HS-27A (cell line): ENCODE measurements around the gene FAM78A.

Source experiments
- DNase-seq: peaks from one replicate; pipeline ENCODE4 v3.0.0-alpha.2; 2012; ENCODE audit warnings: low read depth, missing footprints

Gene FAM78A

GRCh38 chr9:131302244-131303075 lies 26.1 kb upstream of the FAM78A start:
- DNase-seq, result no peak

GRCh38 chr9:131300444-131300843 lies 24.1 kb upstream of the FAM78A start:
- no peak for DNase-seq

DNA sequence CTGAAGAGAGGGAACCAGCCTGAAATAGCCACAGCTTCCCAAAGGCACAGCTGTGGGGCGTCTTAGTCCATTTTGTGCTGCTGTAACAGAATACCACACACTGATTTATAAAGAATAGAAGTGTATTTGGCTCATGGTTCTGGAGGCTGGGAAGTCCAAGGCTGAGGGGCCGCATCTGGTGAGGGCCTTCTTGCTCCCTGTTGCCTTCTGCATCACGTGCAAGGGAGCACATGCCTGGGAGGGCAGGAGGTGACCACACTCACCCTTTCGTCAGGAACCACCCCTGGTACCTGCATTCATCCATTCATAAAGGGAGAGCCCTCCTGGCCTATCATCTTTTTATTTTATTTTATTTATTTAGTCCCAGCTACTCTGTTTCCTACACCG lies 23.6 kb upstream of the FAM78A start:
- no peak for DNase-seq

DNA sequence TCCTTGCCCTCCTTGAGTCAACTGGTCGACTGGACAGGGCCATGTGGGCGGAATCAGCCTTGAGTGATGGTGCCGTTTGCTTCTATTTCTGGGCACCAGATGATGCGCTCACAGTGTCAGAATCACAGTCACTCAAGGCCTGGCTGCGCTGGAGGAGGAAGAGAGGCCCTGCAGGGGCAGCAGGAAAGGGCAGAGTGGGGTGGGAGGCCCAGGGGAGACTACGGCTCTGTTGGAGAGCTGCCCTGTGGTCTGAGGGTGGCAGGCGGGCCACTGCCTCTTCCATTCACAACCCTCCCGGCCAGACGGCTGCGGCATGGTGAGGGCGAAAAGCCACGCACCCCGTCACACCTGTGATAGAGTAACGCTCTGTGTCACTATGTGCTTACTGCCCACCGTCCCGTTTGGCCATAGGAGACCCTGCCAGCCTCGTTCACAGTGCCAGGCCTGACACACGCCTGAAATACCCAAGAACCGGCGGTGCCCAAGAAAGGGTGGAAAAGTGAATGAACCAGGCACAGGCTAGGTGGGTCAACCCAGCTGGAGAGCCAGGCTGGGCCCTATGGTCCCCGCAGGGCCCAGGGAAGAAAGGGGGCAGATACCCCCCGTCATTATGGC lies 23.1 kb upstream of the FAM78A start:
- DNase-seq, result no peak

- no peak for DNase-seq
Observed at GRCh38 chr9:131298816-131299215, 22.5 kb upstream of the FAM78A start.

DNA sequence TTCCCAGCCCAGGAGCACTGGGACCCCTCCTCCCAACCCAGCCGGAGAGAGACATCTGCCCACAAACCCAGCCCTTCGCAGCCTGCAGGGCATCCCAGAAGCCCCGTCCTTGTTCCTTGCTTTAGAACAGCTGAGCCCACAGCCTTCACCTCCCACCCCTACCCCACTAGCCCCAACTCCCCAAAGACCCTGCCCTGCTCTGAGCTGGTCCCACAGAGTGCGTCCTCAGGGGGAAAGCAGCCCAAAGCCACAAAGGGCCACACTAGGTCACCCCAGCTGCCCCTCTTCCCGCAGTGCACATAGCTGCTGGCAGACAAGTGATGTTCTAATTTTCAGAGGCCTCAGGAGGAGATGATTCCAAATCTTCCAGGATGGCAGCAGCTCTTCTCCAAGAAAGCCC lies 22.0 kb upstream of the FAM78A start:
- no peak for DNase-seq

DNA sequence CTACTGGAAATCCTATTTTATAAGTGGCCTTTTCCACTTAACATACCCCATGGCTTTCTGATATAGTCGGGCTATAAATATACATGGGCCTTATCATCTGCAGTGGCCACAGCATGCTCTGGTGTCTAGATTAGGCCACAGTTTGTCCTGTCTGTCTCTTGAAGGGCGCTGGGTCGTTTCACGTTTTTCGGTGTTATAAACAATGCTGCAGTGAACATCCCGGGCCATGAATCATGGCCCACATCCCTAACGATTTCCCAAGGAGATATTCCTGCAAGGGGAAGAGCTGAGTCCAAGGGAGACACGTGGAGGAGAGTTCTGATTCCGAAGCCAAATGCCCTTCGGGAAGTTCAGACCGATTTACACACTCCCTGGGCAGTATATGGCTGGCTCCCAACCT lies 21.6 kb upstream of the FAM78A start:
- DNase-seq, result no peak

DNA sequence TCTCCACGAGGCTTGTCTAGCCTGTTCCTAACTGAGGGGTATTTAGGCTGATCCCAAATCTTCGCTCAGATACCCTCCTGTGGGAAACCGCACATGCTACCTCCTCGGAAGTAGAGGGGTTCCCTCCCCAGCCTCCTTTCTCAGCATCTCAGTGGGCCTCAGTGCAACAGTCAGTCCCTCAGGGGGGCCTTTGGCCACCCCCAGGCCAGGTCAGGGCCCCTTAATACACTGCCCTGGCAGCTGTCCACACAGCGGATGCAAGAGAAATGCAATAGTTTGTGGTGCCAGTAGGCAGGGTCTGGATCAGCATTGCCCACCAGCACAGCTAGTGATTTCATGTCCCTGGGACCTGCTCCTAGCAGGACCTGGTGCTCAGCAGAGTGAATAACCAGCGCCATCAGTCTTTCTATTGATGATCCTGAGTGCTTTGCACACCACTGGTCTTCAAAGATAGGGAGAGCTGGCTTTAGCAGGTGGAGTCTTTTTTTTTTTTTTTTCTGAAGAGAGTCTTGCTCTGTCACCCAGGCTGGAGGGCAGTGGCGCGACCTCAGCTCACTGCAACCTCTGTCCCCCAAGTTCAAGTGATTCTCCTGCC lies 20.7 kb upstream of the FAM78A start:
- no peak for DNase-seq

GRCh38 chr9:131296460-131296859 lies 20.1 kb upstream of the FAM78A start:
- no peak for DNase-seq

GRCh38 chr9:131292937-131293336 lies 16.6 kb upstream of the FAM78A start:
- no peak for DNase-seq

DNA sequence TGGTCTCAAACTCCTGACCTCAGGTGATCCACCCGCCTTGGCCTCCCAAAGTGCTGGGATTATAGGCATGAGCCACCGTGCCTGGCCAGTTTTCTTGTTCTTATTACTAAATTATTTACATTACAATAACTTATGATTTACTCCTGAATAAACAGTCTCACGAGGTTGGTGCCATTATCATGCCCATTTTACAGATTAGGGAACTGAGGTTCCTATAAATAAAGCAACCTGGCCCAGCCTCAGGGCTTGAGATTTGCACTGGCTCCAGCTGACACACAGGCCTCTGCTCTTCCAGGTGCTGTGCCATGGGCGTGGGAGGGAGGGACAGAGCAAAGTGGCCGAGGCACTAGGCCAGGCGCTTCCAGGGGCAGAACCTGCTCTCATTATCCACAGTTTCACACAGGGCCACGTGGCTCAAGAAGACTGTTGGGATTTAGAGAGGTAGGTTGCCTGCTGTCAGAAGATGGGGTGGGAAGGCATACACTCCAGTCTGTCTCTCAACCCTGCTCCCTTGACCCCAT lies 15.5 kb upstream of the FAM78A start:
- no peak for DNase-seq

DNA sequence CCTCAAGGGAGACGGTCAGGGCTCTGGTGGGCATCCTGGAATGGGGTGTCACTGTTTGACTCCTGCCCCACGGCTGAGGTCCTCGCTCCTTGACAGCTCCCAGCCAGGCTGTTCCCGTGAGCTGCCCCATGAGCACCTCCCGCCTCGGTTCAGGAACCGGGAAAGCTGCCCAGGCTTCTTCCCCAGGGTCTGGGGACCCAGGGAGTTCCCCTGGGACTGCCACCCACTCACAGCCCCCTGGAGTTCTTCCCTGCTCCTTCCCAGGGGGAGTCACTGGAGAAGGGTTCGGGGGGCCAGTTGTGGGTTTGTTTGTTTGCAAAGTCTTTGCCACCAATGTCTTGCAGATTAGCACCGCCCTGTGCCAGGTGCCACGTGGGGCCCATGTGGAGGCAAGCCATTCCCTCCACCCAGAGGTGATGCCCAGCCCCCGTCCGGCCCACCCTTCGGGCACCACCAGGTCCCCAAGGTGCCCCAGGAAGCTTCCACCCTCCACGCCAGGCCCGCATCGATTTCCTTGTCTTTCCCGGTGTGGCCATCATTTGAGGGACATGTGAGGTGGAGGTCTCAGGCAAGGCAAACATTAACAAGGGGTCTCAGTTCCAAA lies 14.6 kb upstream of the FAM78A start:
- DNase-seq, result no peak

- DNase-seq, result no peak
Observed at GRCh38 chr9:131290036-131290766, 13.9 kb upstream of the FAM78A start.

- DNase-seq, result peak; percentile 29
Observed at GRCh38 chr9:131289301-131290035, 13.2 kb upstream of the FAM78A start, which contains the start of gene PLPP7. Gene PLPP7, plus strand, starts transcription at chr9:131289723. Its CDS starts 275 bp downstream, at chr9:131289998.

DNA sequence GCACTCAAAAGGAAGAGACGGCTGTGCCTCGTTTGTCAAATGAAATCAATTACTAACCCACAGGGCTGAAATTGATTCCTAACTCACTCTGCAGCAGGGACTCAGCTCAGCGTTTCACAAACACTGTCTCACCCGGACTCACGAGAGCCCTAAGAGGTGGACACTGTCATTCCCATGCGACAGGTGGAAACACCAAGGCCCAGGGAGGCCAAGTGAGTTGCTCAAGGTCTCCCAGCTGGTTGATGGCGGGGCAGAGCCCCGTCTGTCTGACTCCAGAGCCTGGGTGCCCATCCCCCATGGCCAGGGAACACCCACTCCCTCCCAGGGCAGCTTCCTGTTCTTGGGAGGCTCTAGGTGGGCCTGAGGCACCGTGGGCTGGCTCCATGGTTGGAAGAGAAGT lies 11.9 kb upstream of the FAM78A start:
- no peak for DNase-seq

- no peak for DNase-seq
Observed at GRCh38 chr9:131287359-131287758, 11.0 kb upstream of the FAM78A start.

GRCh38 chr9:131284856-131285255 lies 8.5 kb upstream of the FAM78A start:
- no peak for DNase-seq

- DNase-seq, result no peak
Observed at GRCh38 chr9:131282688-131283422, 6.5 kb upstream of the FAM78A start.

DNA sequence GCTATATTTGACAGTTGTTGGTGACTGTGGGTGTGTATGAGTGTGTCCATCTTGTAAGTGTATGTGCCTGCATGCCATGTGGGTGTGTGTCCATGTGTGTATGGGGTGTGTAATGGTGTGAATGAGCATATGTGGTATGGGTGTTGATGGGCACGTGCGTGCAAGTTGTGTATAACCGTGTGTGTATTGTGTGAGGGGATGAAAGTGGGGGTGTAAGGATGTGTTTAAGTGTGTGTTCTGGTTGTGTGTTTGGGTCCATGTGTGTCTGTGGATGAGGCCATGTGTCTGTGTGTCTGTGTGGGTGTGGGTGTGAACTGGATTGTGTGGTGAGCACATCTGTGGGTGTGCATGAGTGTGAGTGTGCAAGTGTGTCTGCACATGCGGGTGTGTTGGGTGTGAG lies 5.9 kb upstream of the FAM78A start:
- no peak for DNase-seq
